NT2/D1 (cell line): ENCODE measurements around the gene SCUBE2.
A peak's percentile ranks its signal among the peaks of the same experiment; 100 is the strongest.

ENCODE experiments used
- DNase-seq: peaks from one replicate; pipeline ENCODE4 v3.0.0-alpha.2; 2011; ENCODE audit warnings: low read depth, low spot score
- H3K27me3 ChIP-seq: 2 replicates; pipeline ENCODE4 v1.6.0; 2011; ENCODE audit warnings: mild to moderate bottlenecking; ENCODE audit not compliant: insufficient read length, insufficient read depth
- H3K36me3 ChIP-seq: 2 replicates; pipeline ENCODE4 v1.6.1; 2011; ENCODE audit warnings: mild to moderate bottlenecking, low read length, mixed read lengths; ENCODE audit not compliant: insufficient read depth, insufficient read length
- H3K4me1 ChIP-seq: 2 replicates; pipeline ENCODE4 v1.5.1; 2011; ENCODE audit not compliant: insufficient read depth, insufficient read length
- H3K4me3 ChIP-seq: 2 replicates; pipeline ENCODE4 v1.5.1; 2011; ENCODE audit warnings: low read depth; ENCODE audit not compliant: insufficient read length
- H3K9ac ChIP-seq: 2 replicates; pipeline ENCODE4 v1.6.0; 2011; ENCODE audit warnings: low read depth; ENCODE audit not compliant: insufficient read length
- H3K9me3 ChIP-seq: 2 replicates; pipeline ENCODE4 v1.5.1; 2011; ENCODE audit warnings: mild to moderate bottlenecking, low read length; ENCODE audit not compliant: insufficient read depth
- SUZ12 ChIP-seq: IDR thresholded peaks from 2 replicates; pipeline ENCODE4 v1.6.1; 2011; ENCODE audit not compliant: insufficient read length, insufficient read depth; ENCODE audit errors: extremely low read depth
- YY1 ChIP-seq: IDR thresholded peaks from 2 replicates; pipeline ENCODE4 v1.6.1; 2011; ENCODE audit not compliant: insufficient read length, insufficient read depth
- ZNF274 ChIP-seq: IDR thresholded peaks from 2 replicates; pipeline ENCODE4 v1.6.1; 2011; ENCODE audit warnings: mild to moderate bottlenecking, low read depth, low read length

Gene SCUBE2

DNA sequence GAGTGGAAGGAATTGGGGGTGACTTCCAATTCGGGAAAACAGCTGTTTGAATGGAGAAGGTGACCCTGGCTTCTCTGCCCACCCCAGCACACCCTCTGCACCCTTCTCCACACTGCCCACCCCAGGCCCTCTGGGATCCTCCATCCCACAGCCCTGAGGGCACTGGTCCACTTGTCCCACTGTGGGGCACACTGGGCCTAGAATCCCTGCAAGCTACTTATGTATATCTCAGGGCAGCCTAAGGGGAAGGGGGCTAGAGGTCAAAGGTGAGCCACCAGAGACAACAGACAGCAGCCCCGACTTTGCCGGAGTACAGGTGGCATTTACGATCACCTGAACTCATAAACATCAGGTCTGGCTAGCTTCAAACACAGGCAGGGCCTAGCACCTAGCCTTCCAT lies 673 bp upstream of the SCUBE2 start:
- H3K9ac ChIP-seq, result no peak overlapping the region
- no peak overlapping the region for H3K4me3 ChIP-seq
- no peaks in the 10 kb centered on the region for H3K36me3 ChIP-seq
- TF ChIP-seq ZNF274 (no peak), YY1 (no peak), SUZ12 (no peak)
- H3K4me1 ChIP-seq, result peaks cover 10% of the 10 kb centered on the region
- DNase-seq, result no peak
- H3K9me3 ChIP-seq, result no peaks in the 10 kb centered on the region
- H3K27me3 ChIP-seq, result peaks cover 50% of the 10 kb centered on the region

DNA sequence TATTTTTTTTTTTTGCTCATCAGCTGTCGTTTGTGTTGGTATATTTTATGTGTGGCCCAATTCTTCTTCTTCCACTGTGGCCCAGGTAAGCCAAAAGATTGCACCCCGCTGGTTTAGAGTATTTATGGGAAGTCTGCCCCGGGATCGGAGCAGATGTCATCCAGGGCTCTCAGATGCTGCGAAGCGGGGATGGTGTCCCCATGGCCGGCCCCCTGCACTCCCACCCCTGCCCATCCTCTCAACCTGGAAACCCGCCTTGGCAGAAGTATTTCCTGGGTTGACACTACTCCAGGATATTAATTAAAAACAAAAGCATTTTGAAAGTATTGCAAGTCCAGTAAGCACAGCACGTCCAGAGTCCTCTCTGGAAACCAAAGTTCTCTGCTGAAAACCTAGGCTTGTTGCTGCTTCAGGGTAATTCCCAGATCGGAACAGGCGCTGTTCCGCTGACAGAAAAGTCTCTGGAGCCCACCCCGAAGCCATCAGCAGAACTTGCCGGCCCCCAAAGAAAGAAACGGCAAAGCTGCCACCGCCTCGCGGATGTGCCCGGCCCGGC lies 833 bp downstream of the SCUBE2 start:
- H3K9ac ChIP-seq, result peak overlapping the region; percentile 61
- TF ChIP-seq YY1 (no peak), ZNF274 (no peak), SUZ12 (no peak)
- peaks cover 50% of the 10 kb centered on the region for H3K27me3 ChIP-seq
- peak overlapping the region; percentile 36 for H3K4me3 ChIP-seq
- DNase-seq, result no peak
- H3K4me1 ChIP-seq, result peaks cover 10% of the 10 kb centered on the region
- no peaks in the 10 kb centered on the region for H3K9me3 ChIP-seq
- no peaks in the 10 kb centered on the region for H3K36me3 ChIP-seq

DNA sequence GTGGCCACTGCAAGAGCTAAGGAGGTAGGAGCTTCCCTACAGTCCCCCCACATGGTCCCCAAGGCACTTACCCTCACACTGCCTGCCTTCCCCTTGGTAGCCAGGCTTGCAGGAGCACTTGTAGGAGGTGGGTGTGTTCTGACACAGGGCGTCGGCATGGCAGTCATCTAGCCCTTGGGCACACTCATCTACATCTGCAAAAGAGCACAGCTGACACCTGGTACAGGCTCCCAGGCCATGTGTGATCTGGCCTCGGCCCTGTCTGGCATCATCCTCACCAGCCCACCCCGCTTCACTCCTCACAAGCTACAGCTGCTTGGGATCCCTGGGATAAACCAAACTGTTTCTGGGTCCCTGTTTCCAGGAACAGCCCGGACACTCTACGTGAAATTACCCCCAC lies 1.8 kb downstream of the SCUBE2 start:
- Histone ChIP-seq H3K4me3 (no peak overlapping the region), H3K9ac (no peak overlapping the region), H3K36me3 (no peaks in the 10 kb centered on the region), H3K9me3 (no peaks in the 10 kb centered on the region), H3K4me1 (peaks cover 10% of the 10 kb centered on the region), H3K27me3 (peaks cover 50% of the 10 kb centered on the region)
- TF ChIP-seq YY1, result no peak
- TF ChIP-seq SUZ12, result no peak
- TF ChIP-seq ZNF274, result no peak
- no peak for DNase-seq

DNA sequence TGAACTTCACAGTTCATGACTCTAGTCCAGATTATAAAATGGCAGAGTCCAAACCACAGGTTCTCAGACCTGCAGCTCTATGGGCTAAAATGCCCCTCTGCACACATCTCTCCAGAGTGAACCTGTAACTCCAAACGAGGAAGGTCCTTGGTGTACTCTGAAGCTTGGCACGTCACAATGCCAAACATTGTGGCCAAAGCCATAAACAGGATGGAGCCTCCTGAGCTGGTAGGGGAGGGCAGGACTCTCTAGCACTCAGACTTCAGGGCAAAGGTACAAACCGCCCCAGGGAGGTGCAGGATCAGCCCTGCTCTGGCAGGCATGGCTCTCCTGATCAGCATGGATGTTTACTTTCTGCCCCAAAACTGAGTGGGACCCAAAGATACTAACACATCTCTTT lies 2.3 kb downstream of the SCUBE2 start:
- Histone ChIP-seq H3K27me3 (peaks cover 50% of the 10 kb centered on the region), H3K9me3 (no peaks in the 10 kb centered on the region), H3K4me3 (no peak overlapping the region), H3K9ac (no peak overlapping the region), H3K4me1 (peaks cover 10% of the 10 kb centered on the region), H3K36me3 (no peaks in the 10 kb centered on the region)
- no peak for TF ChIP-seq SUZ12
- no peak for DNase-seq

GRCh38 chr11:9082575-9082974 lies 8.8 kb downstream of the SCUBE2 start:
- no peak overlapping the region for H3K9ac ChIP-seq
- no peaks in the 10 kb centered on the region for H3K27me3 ChIP-seq
- H3K4me1 ChIP-seq, result no peaks in the 10 kb centered on the region
- DNase-seq, result no peak
- TF ChIP-seq SUZ12, result no peak
- TF ChIP-seq YY1, result no peak
- TF ChIP-seq ZNF274, result no peak
- no peak overlapping the region for H3K4me3 ChIP-seq
- H3K36me3 ChIP-seq, result no peaks in the 10 kb centered on the region
- H3K9me3 ChIP-seq, result no peaks in the 10 kb centered on the region

DNA sequence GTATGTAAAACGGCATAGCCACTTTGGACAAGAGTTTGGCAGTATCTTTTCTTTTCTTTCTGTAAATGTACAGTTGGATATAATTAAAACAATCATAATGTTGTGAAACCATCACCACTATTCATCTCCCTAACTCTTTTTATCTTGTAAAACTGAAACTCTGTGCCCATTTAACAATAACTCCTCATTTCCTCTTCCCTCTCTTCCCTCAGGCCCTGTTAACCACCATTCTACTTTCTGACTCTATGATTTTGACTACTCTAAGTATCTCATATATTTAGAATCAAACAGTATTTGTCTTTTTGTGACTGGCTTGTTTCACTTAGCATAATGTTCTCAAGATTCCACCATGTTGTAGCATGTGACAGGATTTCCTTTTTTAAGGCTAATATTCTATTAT lies 10.2 kb downstream of the SCUBE2 start:
- Histone ChIP-seq H3K36me3 (no peaks in the 10 kb centered on the region), H3K4me3 (no peak overlapping the region), H3K9me3 (no peaks in the 10 kb centered on the region), H3K4me1 (no peaks in the 10 kb centered on the region), H3K27me3 (no peaks in the 10 kb centered on the region), H3K9ac (no peak overlapping the region)
- no peak for TF ChIP-seq ZNF274
- TF ChIP-seq YY1, result no peak
- TF ChIP-seq SUZ12, result no peak
- no peak for DNase-seq

DNA sequence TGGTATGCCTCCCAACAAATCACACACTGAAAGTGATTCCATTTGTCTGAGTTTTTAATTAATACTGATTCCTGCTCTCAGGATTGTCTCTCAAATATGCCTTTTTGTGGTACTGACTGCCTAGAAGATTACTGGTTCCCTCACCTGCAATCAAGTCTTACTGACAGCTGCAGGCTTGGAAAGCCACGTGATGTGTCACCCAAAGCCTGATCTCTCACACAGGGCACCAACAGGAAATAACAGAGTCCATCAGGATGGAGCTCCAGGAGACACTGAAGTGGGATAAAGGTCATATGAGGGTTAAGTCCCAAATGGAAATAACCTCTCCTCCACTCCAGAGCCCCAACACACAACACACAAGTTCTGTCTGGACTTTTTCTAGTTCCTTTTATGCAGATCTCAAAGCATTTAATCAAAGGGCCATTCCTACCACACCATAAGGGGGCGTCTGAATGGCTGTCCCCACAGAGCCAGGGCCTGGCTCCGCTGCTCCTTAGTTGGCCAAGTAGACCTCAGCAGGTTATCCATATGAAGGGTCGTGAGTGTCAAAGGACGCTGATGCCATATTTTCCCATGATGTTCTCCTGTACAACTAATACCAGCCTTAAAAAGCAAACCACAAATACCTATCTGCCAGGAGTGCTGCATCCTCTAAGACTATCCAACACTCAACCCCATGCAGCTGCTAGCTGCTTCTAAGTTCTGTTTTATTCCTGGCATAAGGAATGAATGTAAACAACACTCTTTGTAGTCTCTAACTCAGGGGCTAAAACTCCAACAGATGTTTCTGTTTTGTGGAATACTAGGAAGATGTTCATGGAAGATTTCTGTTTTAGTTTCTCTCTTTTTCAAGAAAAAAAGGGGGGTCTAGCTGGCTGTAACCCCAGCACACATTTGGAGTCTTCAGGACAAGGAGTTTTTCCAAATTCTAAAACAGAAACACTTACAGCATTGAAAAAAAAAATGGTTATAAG lies 13.0 kb downstream of the SCUBE2 start:
- H3K4me3 ChIP-seq, result no peak overlapping the region
- no peaks in the 10 kb centered on the region for H3K9me3 ChIP-seq
- DNase-seq, result no peak
- no peak for TF ChIP-seq ZNF274
- no peak for TF ChIP-seq YY1
- TF ChIP-seq SUZ12, result no peak
- no peak overlapping the region for H3K9ac ChIP-seq
- H3K27me3 ChIP-seq, result no peaks in the 10 kb centered on the region
- no peaks in the 10 kb centered on the region for H3K4me1 ChIP-seq
- no peaks in the 10 kb centered on the region for H3K36me3 ChIP-seq

DNA sequence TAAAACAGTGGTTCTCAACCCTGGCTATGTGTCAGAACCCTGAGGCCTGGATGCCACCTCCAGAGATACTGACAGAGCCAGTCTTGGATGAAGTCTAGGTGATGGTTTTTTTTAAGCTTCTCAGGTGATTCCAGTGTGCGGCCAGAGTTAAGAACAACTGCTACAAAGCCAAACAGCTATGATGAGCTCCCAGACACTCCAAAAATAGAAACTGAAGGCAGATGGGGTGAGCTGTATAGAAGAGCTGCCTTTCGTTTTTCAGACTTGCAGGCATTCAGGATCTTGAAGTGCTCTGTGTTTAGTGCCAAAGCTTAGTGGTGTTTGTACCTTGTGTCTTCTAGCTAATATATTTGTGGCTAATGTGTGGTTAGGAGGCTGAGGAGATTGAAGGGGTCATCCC lies 14.2 kb downstream of the SCUBE2 start:
- no peak for TF ChIP-seq YY1
- TF ChIP-seq SUZ12, result no peak
- TF ChIP-seq ZNF274, result no peak

More for the DNA sequence above, 14.2 kb downstream of the SCUBE2 start:
- DNase-seq, result no peak
- Histone ChIP-seq H3K4me3 (no peak overlapping the region), H3K9ac (no peak overlapping the region), H3K36me3 (no peaks in the 10 kb centered on the region), H3K27me3 (no peaks in the 10 kb centered on the region), H3K9me3 (no peaks in the 10 kb centered on the region), H3K4me1 (no peaks in the 10 kb centered on the region)
